ENCODE results near the gene HCFC2. TPM values are rescaled to one million over a fixed set of nuclear protein-coding genes. Genes with fewer than 3 reads are reported as not detected.

Gene HCFC2
- polyA plus RNA-seq, 1 donor (not counting 4 experiments of a cell fraction or from before 2014, with no cell fraction given), result 8.3 TPM

GRCh38 chr12:104142543-104142942, 78.2 kb downstream of the HCFC2 start:
- Histone ChIP-seq H3K4me2 (ENCODE audit: control insufficient read depth, extremely low read depth, insufficient read depth, low read depth, low read length) (no peak overlapping the region), H3K4me3 (ENCODE audit: control insufficient read depth in 2 of 3, extremely low read depth in 1 of 3, insufficient read depth in 2 of 3, low read depth in 1 of 3, low read length in 3 of 3) (no peak overlapping the region), H3K27ac (ENCODE audit: control insufficient read depth, insufficient read depth, low read length) (no peak overlapping the region), H3K9me1 (ENCODE audit: control insufficient read depth, extremely low read depth, insufficient read depth, low read length) (no peaks in the 10 kb centered on the region), H4K20me1 (ENCODE audit: control insufficient read depth, extremely low read depth, insufficient read depth, low read length) (no peaks in the 10 kb centered on the region), H3K27me3 (ENCODE audit: control insufficient read depth, extremely low read depth, insufficient read depth, low read length) (no peaks in the 10 kb centered on the region), H3K36me3 (ENCODE audit: control insufficient read depth in 2 of 2, extremely low read depth in 1 of 2, insufficient read depth in 2 of 2, low read length in 2 of 2) (no peaks in the 10 kb centered on the region), H2AFZ (ENCODE audit: control insufficient read depth, low read length) (no peak overlapping the region), H3K9me3 (ENCODE audit: control insufficient read depth, low read depth, low read length) (no peaks in the 10 kb centered on the region), H3K79me2 (ENCODE audit: control insufficient read depth, insufficient read depth, low read length) (no peaks in the 10 kb centered on the region), H3K9ac (ENCODE audit: control insufficient read depth, extremely low read depth, insufficient read depth, low read length) (no peak overlapping the region), H3K4me1 (ENCODE audit: control insufficient read depth, extremely low read depth, insufficient read depth, low read length) (peaks cover 3% of the 10 kb centered on the region)
- FAIRE-seq (no peak), DNase-seq (ENCODE audit: low read depth, low spot score) (no peak)
- no peak for TF ChIP-seq EZH2 (IDR thresholded peaks at IDR 0.05; ENCODE audit: low read length)
- no peak for TF ChIP-seq CTCF (optimal IDR thresholded peaks at IDR 0.05 in 1 of 3, IDR thresholded peaks at IDR 0.05 in 1 of 3, conservative IDR thresholded peaks at IDR 0.05 in 1 of 3; ENCODE audit: extremely low read depth in 1 of 3, insufficient read depth in 2 of 3, low read length in 3 of 3)
- dilution Hi-C loops (cut with MboI; ENCODE audit: extremely low pct_ligation_motif_present, low sequenced_read_pairs), result no loop called here

- Histone ChIP-seq H3K27me3 (ENCODE audit: control insufficient read depth, extremely low read depth, insufficient read depth, low read length) (no peaks in the 10 kb centered on the region), H3K9ac (ENCODE audit: control insufficient read depth, extremely low read depth, insufficient read depth, low read length) (no peak overlapping the region), H4K20me1 (ENCODE audit: control insufficient read depth, extremely low read depth, insufficient read depth, low read length) (no peaks in the 10 kb centered on the region), H3K27ac (ENCODE audit: control insufficient read depth, insufficient read depth, low read length) (no peak overlapping the region), H3K4me1 (ENCODE audit: control insufficient read depth, extremely low read depth, insufficient read depth, low read length) (peaks cover 3% of the 10 kb centered on the region), H2AFZ (ENCODE audit: control insufficient read depth, low read length) (no peak overlapping the region), H3K79me2 (ENCODE audit: control insufficient read depth, insufficient read depth, low read length) (no peaks in the 10 kb centered on the region), H3K9me1 (ENCODE audit: control insufficient read depth, extremely low read depth, insufficient read depth, low read length) (no peaks in the 10 kb centered on the region), H3K4me2 (ENCODE audit: control insufficient read depth, extremely low read depth, insufficient read depth, low read depth, low read length) (no peak overlapping the region), H3K36me3 (ENCODE audit: control insufficient read depth in 2 of 2, extremely low read depth in 1 of 2, insufficient read depth in 2 of 2, low read length in 2 of 2) (no peaks in the 10 kb centered on the region), H3K9me3 (ENCODE audit: control insufficient read depth, low read depth, low read length) (no peaks in the 10 kb centered on the region), H3K4me3 (ENCODE audit: control insufficient read depth in 2 of 3, extremely low read depth in 1 of 3, insufficient read depth in 2 of 3, low read depth in 1 of 3, low read length in 3 of 3) (no peak overlapping the region)
- FAIRE-seq, result no peak
- dilution Hi-C loops (cut with MboI; ENCODE audit: extremely low pct_ligation_motif_present, low sequenced_read_pairs), result no loop called here
- DNase-seq (ENCODE audit: low read depth, low spot score), result no peak
- TF ChIP-seq CTCF (optimal IDR thresholded peaks at IDR 0.05 in 1 of 3, IDR thresholded peaks at IDR 0.05 in 1 of 3, conservative IDR thresholded peaks at IDR 0.05 in 1 of 3; ENCODE audit: extremely low read depth in 1 of 3, insufficient read depth in 2 of 3, low read length in 3 of 3) (no peak), EZH2 (IDR thresholded peaks at IDR 0.05; ENCODE audit: low read length) (no peak)
These were observed 78.7 kb downstream of the HCFC2 start for GRCh38 chr12:104143002-104143401.

Data from keratinocyte (primary cell).